Activated T-helper 2 cell treated with anti-CD3 and anti-CD28 coated beads, Interferon-gamma antibody, Interleukin-2, Interleukin-4, amounts not matched to agents 10 μg/mL and 5 μg/mL and 100 μg/mL, durations not matched to agents 14 hours and 24 hours and 36 hours (primary cell): Measurements from ENCODE around the gene POGZ. TPM values are rescaled to one million over a fixed set of nuclear protein-coding genes. Genes with fewer than 3 reads are reported as not detected.
A peak's percentile ranks its signal among the peaks of the same experiment; 100 is the strongest.
"Not testable (repeated sequence)": the region's sequence is repeated elsewhere in the genome, so short reads cannot be mapped to it uniquely, and the experiment has no call there.

Source experiments
- DNase-seq: peaks from one replicate; pipeline ENCODE4 v3.0.0; 2021; ENCODE audit warnings: low spot score
- H3K27ac Mint-ChIP-seq: one replicate; pipeline ENCODE4 v1.8.0; 2021; ENCODE audit warnings: mixed read lengths
- H3K27me3 Mint-ChIP-seq: one replicate; pipeline ENCODE4 v1.8.0; 2021; ENCODE audit warnings: low read depth, mixed read lengths
- H3K36me3 Mint-ChIP-seq: one replicate; pipeline ENCODE4 v1.8.0; 2021; ENCODE audit warnings: low read depth, mixed read lengths
- H3K4me1 Mint-ChIP-seq: one replicate; pipeline ENCODE4 v1.8.0; 2021; ENCODE audit warnings: low read depth, mixed read lengths
- H3K4me3 Mint-ChIP-seq: one replicate; pipeline ENCODE4 v1.8.0; 2021; ENCODE audit warnings: low read depth, mild to moderate bottlenecking, moderate library complexity, mixed read lengths
- H3K9me3 Mint-ChIP-seq: one replicate; pipeline ENCODE4 v1.8.0; 2021; ENCODE audit warnings: mixed read lengths
- intact Hi-C: fragments of 100-400 bp; cut with micrococcal nuclease; formaldehyde crosslinking; loops from one replicate; pipeline ENCODE4 v1.15.1; 2023
- total RNA-seq: library from RNA; stranded (reverse); gene quantifications from 2 replicates; pipeline ENCODE4 v1.2.3, GENCODE V29; 2022

The POGZ gene
- total RNA-seq, 1 donor from 2014 or later = 89.1 TPM

- H3K4me1 Mint-ChIP-seq, H3K9me3 Mint-ChIP-seq, intact Hi-C loops, H3K27me3 Mint-ChIP-seq, H3K27ac Mint-ChIP-seq, H3K4me3 Mint-ChIP-seq, DNase-seq: not testable (repeated sequence)
- H3K36me3 Mint-ChIP-seq = peaks cover 24% of the 10 kb centered on the region
Observed at GRCh38 chr1:151433827-151434226, 25.5 kb downstream of the POGZ start.

GRCh38 chr1:151428068-151428467, 31.2 kb downstream of the POGZ start:
- H3K27ac Mint-ChIP-seq = no peak overlapping the region
- intact Hi-C loops = no loop called here
- H3K4me3 Mint-ChIP-seq = no peak overlapping the region
- no peaks in the 10 kb centered on the region for H3K27me3 Mint-ChIP-seq
- H3K4me1 Mint-ChIP-seq = peaks cover 3% of the 10 kb centered on the region
- peaks cover 66% of the 10 kb centered on the region for H3K36me3 Mint-ChIP-seq
- no peaks in the 10 kb centered on the region for H3K9me3 Mint-ChIP-seq
- no peak for DNase-seq

- intact Hi-C loops = no loop called here
- Mint-ChIP-seq H3K36me3 (peaks cover 80% of the 10 kb centered on the region), H3K27me3 (no peaks in the 10 kb centered on the region), H3K9me3 (no peaks in the 10 kb centered on the region), H3K4me3 (no peak overlapping the region), H3K27ac (no peak overlapping the region), H3K4me1 (peaks cover under 1% of the 10 kb centered on the region)
- no peak for DNase-seq
Observed at GRCh38 chr1:151425103-151425502, 34.2 kb downstream of the POGZ start.

- Mint-ChIP-seq H3K4me3 (no peak overlapping the region), H3K36me3 (peaks cover 63% of the 10 kb centered on the region), H3K27ac (no peak overlapping the region), H3K27me3 (no peaks in the 10 kb centered on the region), H3K4me1 (no peaks in the 10 kb centered on the region), H3K9me3 (no peaks in the 10 kb centered on the region)
- intact Hi-C loops = no loop called here
- DNase-seq = no peak
Observed at GRCh38 chr1:151419819-151420218, 39.5 kb downstream of the POGZ start.

GRCh38 chr1:151418081-151418480, 41.2 kb downstream of the POGZ start:
- Mint-ChIP-seq H3K36me3 (peaks cover 58% of the 10 kb centered on the region), H3K4me1 (no peaks in the 10 kb centered on the region), H3K9me3 (no peaks in the 10 kb centered on the region), H3K27me3 (no peaks in the 10 kb centered on the region), H3K27ac (no peak overlapping the region), H3K4me3 (no peak overlapping the region)
- DNase-seq = no peak
- intact Hi-C loops = no loop called here

- peaks cover 56% of the 10 kb centered on the region for H3K36me3 Mint-ChIP-seq
- no peaks in the 10 kb centered on the region for H3K27me3 Mint-ChIP-seq
- H3K27ac Mint-ChIP-seq = no peak overlapping the region
- no peak for DNase-seq
- intact Hi-C loops = no loop called here
- H3K4me3 Mint-ChIP-seq = no peak overlapping the region
- no peaks in the 10 kb centered on the region for H3K9me3 Mint-ChIP-seq
- no peaks in the 10 kb centered on the region for H3K4me1 Mint-ChIP-seq
Observed at GRCh38 chr1:151416231-151416630, 43.1 kb downstream of the POGZ start.

GRCh38 chr1:151411884-151412283, 47.4 kb downstream of the POGZ start:
- Mint-ChIP-seq H3K27me3 (no peaks in the 10 kb centered on the region), H3K27ac (no peak overlapping the region), H3K4me1 (no peaks in the 10 kb centered on the region), H3K9me3 (no peaks in the 10 kb centered on the region), H3K4me3 (no peak overlapping the region), H3K36me3 (peaks cover 75% of the 10 kb centered on the region)
- no peak for DNase-seq
- intact Hi-C loops = no loop called here

GRCh38 chr1:151408891-151409290, 50.4 kb downstream of the POGZ start:
- H3K27me3 Mint-ChIP-seq = no peaks in the 10 kb centered on the region
- H3K4me1 Mint-ChIP-seq = peaks cover under 1% of the 10 kb centered on the region
- no peak overlapping the region for H3K4me3 Mint-ChIP-seq
- H3K36me3 Mint-ChIP-seq = peaks cover 85% of the 10 kb centered on the region
- H3K9me3 Mint-ChIP-seq = no peaks in the 10 kb centered on the region
- no peak overlapping the region for H3K27ac Mint-ChIP-seq
- intact Hi-C loops = no loop called here
- DNase-seq = no peak

- no peak overlapping the region for H3K27ac Mint-ChIP-seq
- intact Hi-C loops = no loop called here
- H3K4me3 Mint-ChIP-seq = no peak overlapping the region
- no peaks in the 10 kb centered on the region for H3K9me3 Mint-ChIP-seq
- peaks cover 2% of the 10 kb centered on the region for H3K4me1 Mint-ChIP-seq
- no peak for DNase-seq
- H3K36me3 Mint-ChIP-seq = peaks cover 90% of the 10 kb centered on the region
- no peaks in the 10 kb centered on the region for H3K27me3 Mint-ChIP-seq
Observed at GRCh38 chr1:151407304-151407703, 52.0 kb downstream of the POGZ start.

GRCh38 chr1:151406176-151406575, 53.1 kb downstream of the POGZ start:
- no peak for DNase-seq
- Mint-ChIP-seq H3K9me3 (no peaks in the 10 kb centered on the region), H3K27ac (no peak overlapping the region), H3K27me3 (no peaks in the 10 kb centered on the region), H3K4me1 (peaks cover 6% of the 10 kb centered on the region), H3K36me3 (peaks cover 92% of the 10 kb centered on the region), H3K4me3 (no peak overlapping the region)
- intact Hi-C loops = no loop called here

GRCh38 chr1:151405187-151405951, 53.9 kb downstream of the POGZ start:
- intact Hi-C loops = no loop called here
- H3K4me3 Mint-ChIP-seq = no peak overlapping the region
- H3K27ac Mint-ChIP-seq = no peak overlapping the region
- peaks cover 92% of the 10 kb centered on the region for H3K36me3 Mint-ChIP-seq
- DNase-seq = no peak
- no peaks in the 10 kb centered on the region for H3K27me3 Mint-ChIP-seq
- no peaks in the 10 kb centered on the region for H3K9me3 Mint-ChIP-seq
- peaks cover 12% of the 10 kb centered on the region for H3K4me1 Mint-ChIP-seq

GRCh38 chr1:151403612-151404011, 55.7 kb downstream of the POGZ start:
- H3K36me3 Mint-ChIP-seq = peaks cover 86% of the 10 kb centered on the region
- peak overlapping the region; percentile 44 for H3K27ac Mint-ChIP-seq
- H3K4me3 Mint-ChIP-seq = no peak overlapping the region
- no peak for DNase-seq
- H3K9me3 Mint-ChIP-seq = no peaks in the 10 kb centered on the region
- H3K27me3 Mint-ChIP-seq = no peaks in the 10 kb centered on the region
- intact Hi-C loops = no loop called here
- peaks cover 19% of the 10 kb centered on the region for H3K4me1 Mint-ChIP-seq

- H3K4me1 Mint-ChIP-seq = peaks cover 19% of the 10 kb centered on the region
- H3K36me3 Mint-ChIP-seq = peaks cover 77% of the 10 kb centered on the region
- no peaks in the 10 kb centered on the region for H3K27me3 Mint-ChIP-seq
- H3K4me3 Mint-ChIP-seq = no peak overlapping the region
- no peak overlapping the region for H3K27ac Mint-ChIP-seq
- intact Hi-C loops = no loop called here
- H3K9me3 Mint-ChIP-seq = no peaks in the 10 kb centered on the region
- DNase-seq = no peak
Observed at GRCh38 chr1:151402764-151403163, 56.5 kb downstream of the POGZ start.
